Dermis blood vessel endothelial cell (primary cell): Measurements from ENCODE around the gene PSMD5. TPM values are rescaled to one million over a fixed set of nuclear protein-coding genes. Genes with fewer than 3 reads are reported as not detected.
"Not testable (repeated sequence)": the region's sequence is repeated elsewhere in the genome, so short reads cannot be mapped to it uniquely, and the experiment has no call there.

Experiments
- DNase-seq: peaks from one replicate; pipeline ENCODE4 v3.0.0; 2010
- total RNA-seq: library from RNA; depleted of rRNA; stranded (reverse); fragments of >200 nt; gene quantifications from 2 replicates; pipeline ENCODE4 v1.2.3, GENCODE V29; 2014

PSMD5 gene
- total RNA-seq, 1 donor from 2014 or later: 21.8 TPM

DNA sequence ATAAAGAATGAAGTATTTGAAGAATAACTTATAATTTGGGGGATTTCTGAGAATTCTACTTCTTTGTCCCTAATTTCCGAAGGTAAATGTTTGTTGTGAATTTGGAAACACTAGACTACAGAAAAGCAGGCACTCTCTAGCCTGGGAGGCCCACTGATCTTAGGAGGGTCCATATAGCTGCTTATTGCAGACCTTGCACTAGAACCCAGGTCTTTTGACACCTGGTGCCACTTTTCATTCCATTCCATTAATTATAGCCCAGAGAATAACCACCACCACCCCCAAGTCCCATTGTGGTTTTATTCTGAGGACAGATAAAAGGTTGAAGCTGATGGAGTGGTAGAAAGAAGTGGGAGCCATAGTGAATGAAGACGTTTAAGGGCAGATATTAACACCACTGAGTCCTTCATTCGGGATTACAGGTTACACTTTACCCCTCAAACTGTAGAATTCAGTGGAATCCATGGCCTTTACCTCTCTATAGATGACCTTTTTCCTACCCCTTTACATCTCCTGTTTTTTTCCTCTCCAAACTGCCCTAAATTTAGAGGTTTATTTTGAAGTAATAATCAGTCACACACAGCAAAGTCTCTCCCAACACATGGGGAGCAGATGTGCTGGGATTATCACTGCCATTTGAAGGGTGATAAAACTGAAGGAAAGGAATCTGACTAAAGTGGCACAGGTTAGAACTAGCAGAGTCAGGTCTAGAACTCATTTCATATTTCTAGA lies 12.0 kb upstream of the PSMD5 start:
- no peak for DNase-seq

- no peak for DNase-seq
Observed at GRCh38 chr9:120853198-120853597, 10.5 kb upstream of the PSMD5 start.

- DNase-seq: no peak
Observed at GRCh38 chr9:120852240-120853010, 9.7 kb upstream of the PSMD5 start.

- no peak for DNase-seq
Observed at GRCh38 chr9:120851449-120851848, 8.7 kb upstream of the PSMD5 start.

DNA sequence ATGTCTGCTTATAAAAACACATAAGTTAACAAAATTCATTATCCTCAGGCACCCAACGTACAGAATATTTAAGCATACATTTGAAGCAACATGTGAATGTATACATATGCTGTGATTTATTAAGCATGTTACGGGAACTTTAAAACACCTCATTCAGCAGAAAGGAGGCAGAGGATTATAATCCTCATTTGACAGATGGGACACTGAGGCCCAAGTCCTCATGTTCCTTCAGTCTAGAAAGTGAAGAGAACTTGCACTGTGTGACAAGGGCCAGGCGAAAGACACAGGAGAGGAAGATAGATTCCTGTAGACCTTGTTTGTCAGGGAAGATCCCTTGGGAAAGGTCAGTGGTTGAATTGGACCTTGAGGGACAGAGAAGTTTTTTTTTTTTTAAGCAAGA lies 7.6 kb upstream of the PSMD5 start:
- DNase-seq: no peak

DNA sequence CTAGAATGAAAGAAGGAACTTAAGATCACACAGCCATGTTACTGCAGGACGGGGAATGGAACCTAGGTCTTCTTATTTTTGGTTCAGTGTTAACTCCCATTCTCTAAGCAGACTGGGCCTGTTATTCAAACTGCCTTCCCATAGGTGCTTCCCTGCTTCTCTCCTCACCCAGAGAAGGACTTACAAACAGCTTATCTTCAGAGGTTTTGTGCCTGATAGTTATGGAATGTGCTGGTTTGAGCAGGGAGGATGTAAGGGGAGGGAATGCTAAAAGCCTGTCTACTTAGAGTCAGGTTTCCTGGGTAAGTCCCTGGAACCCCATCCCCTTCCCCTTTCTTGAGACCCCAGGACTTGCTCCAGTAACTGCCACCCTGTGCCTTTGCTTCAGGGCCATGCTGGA lies 4.2 kb upstream of the PSMD5 start:
- peak; percentile 13 for DNase-seq

DNA sequence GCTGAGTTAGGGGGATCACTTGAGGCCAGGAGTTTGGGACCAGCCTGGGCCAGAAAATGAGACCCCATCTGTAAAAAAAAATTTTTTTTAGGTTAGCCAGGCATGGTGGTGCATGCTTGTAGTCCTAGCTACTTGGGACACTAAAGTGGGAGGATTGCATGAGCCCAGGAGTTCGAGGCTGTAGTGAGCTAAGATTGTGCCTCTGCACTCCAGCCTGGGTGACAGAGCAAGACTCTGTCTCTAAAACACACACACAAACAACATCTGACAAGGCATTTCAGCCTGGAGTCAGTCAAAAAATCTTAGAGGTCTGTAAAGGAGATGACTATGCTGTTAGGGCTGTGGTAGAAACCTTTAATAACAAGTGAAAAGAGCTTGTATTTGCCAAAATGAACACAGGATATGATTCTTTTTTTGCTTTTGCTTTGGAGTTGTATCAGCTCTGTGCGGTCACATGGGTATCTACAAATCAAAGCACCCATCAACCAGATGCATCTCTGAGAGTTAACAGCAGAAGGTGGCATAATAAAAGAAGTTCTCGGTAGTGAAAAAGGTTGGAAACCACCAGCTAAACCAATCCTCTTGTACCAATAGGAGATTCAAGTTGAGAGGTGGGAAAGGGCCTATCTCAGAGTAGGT lies 3.6 kb upstream of the PSMD5 start:
- DNase-seq: no peak

DNA sequence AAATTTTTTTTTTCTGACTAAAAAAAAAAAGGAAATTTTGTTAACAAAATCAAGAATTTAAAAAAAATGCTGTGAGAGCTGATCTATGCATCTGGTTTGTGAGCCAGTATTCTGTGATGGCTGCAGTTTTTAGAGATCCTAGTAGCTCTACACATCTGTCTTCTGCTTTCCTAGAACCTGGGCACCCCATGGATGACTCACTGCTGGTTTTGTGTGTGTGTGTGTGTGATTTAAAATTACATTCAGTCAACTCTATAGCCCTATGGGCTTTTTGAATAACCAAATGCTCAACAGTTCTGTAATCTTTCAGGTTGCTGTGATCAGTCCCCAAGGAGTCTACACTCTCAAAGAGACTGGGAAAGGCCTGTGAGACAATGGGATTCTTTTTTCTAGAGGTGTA lies 2.5 kb upstream of the PSMD5 start:
- DNase-seq: no peak

DNA sequence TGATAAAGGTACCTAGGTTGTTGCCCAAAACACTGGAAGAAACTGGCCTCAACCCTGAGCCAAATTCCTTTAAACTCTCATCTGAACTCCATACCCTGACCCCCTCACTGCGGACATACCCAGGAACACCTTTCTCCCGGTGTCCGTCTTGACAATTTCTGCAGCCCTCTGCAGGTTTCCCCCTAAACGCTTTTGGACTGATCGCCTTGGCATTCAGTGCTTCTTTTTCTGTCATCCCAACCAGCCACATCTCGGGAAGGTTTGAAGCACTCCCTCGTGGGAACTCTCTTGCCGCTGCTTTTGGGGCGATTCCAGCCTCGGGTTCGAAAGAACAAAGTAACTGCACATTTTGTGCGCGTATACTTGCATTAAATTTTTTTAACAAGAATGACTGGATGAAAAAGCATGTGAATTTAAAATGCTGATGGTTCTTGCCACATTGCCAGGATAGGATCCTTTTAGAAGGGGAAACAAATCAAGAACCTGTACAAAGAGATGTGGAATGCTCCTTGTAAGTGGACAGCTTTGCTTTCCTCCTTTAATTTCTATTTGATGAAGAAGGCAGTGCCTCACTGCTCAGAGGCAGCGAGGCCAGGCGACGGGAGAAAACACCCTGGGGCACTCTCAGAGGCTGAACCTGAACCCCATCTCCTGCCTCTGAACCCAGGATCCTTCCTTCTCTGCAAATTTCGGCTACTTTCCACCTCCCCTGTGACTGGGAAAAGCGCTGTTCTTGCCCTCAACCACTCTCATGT lies 615 bp downstream of the PSMD5 start:
- peak; percentile 40 for DNase-seq

DNA sequence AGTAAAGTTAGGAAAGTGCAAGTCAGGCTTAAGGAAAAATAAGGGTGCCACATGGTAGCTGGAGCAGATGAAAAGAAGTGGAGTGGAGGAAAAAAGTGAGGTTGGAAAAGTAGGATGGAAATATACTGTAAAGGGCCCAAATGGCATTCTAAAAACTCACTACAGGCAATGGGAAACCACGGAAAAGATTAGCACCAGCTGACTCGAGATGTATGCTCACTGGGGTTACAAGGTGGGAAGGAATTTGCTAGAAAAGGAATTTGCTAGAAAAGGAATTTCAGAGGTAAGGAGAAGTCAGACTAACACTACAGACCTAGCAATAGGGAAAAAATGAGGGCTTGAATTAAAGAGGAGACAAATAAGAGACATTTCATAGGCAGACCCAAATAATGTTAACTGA lies 3.6 kb downstream of the PSMD5 start:
- DNase-seq: no peak

DNA sequence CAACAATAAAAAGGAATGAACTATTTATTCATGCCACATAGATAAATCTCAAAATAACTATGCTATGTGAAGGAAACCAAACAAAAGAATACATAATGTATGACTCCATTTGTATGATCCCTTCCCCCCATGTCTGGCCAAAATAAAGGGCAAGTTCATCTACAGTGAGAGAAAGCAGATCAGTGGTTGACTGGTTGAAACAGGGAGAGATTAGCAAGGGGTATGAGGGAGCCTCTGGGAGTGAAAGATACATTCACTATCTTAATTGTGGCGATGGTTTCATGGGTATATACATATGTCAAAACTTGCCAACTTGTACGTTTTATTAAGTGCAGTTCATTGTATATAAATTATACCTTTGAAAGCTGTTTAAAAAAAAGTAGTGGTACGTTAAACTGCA lies 4.8 kb downstream of the PSMD5 start:
- DNase-seq: no peak

DNA sequence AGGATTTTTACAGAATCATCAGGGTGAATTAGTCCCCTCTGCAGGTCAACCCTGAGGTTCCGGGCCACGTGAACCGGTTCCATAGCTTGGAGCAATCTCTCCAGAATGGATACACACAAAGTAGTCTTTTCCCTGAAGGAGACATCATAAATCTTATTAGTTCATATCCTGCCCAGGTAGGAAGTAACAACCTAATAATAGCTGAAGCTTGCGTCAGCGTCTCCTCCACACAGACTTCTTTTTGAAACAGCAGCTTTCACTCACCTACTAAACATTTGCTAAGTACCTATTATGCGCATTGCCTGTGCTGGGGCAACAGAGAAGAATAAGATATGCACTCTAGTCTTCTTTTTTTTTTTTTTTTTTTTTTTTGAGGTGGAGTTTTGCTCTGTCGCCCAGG lies 9.4 kb downstream of the PSMD5 start:
- DNase-seq: no peak

- no peak for DNase-seq
Observed at GRCh38 chr9:120832807-120833206, 9.9 kb downstream of the PSMD5 start.

- no peak for DNase-seq
Observed at GRCh38 chr9:120830865-120831264, 11.9 kb downstream of the PSMD5 start.

DNA sequence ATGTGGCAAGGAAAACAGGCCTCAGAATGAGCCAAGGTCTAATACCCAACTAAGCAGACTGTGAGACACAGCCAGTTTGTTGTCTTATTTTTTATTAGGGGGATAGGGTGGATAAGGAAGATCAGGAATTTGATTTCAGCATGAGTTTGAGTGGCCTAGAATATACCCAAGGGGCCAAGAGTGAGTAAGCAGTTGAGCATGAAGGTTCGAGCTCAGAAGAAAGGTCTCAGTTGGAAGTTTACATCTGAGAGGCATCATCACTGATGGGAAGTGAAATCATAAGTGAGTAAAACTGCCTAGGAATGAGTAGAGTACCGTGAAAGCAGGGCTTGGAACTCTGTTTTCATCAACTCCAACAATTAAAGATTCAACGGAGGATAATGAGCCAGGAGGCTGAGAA lies 12.6 kb downstream of the PSMD5 start:
- no peak for DNase-seq

GRCh38 chr9:120829650-120830049 lies 13.1 kb downstream of the PSMD5 start:
- DNase-seq: no peak

DNA sequence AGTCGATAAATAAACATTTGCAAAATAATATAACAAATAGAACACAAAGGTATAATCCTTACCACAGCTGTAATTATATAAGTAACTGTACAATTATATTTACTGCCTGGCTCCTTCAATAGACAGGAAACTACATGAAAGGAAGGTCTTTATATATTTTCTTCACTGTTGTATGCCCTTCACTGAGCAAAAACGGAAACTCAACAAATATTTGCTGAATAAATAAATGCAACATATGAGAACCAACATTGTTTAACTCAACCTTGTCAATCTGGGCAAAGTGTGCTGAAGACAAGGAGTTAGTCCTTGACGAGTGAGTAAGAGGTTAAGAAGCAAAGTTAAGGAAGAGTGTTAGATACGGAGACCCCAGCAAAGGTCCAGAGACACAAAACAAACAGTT lies 22.6 kb downstream of the PSMD5 start:
- DNase-seq: no peak

DNA sequence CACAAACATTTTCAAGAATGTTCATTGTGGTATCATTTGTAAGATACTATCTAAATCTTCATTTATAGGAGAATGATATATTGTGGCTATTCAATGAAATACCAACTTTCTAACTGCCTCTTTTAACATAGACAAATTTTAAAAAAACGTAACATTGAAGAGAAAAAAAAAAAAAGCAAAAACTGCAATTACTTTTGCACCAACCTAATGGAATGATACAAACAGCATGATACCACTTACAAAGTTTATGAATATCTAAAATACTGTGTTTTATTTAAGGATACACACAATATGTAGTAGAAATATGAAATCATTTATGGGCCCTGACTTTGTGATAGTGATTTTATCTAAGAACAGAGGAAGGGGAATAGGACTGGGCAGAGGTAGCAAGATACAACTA lies 24.1 kb downstream of the PSMD5 start:
- DNase-seq: no peak

DNA sequence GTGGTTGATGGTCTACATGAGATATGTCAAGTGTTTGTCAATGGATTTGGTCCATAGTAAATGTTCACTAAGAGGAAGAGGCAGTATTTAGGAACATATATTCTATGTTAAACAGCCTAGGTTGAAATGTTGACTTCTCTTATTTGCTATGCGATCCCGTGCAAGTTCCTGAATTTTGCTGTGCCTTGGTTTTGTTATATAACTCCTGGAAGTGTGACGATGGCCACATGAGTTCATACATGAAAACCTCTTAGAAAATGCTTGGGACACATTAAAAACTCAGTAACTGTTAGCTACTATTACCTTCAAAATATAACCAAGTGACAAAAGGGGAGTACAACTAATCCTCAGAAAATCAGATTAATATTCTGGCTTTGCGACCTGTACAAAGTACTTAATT lies 27.6 kb downstream of the PSMD5 start:
- DNase-seq: no peak

DNA sequence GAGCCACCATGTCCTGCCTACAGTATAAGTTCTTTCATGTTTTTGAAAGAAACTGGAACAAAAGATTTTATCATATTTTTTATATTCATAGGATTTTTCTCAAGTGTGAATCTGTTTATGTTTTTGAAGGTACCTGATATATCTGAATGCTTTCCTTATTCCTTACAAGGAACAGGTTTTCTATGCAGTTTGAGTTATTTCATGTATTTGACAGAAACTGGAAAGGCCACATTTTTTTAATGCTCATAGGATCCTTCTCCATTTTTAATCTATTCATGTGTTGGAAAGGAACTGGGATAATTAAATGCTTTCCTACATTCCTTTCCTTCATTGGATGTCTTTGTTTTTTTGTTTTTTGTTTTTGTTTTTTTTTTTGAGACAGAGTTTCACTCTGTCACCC lies 33.8 kb downstream of the PSMD5 start:
- DNase-seq: no peak

- no peak for DNase-seq
Observed at GRCh38 chr9:120807607-120808379, 34.9 kb downstream of the PSMD5 start.

GRCh38 chr9:120804784-120805363 lies 37.8 kb downstream of the PSMD5 start:
- not testable (repeated sequence) for DNase-seq
